SK-N-MC (cell line): ENCODE results near the gene BICD1.
A peak's percentile ranks its signal among the peaks of the same experiment; 100 is the strongest.

Experiments
- DNase-seq: peaks from one replicate; pipeline ENCODE4 v3.0.0-alpha.2; 2011; ENCODE audit warnings: low read depth, low spot score
- H3K27ac ChIP-seq: fragments of 200-600 bp; sonication (generic); 2 replicates; pipeline ENCODE4 v1.5.1; 2016; ENCODE audit warnings: mixed run types
- H3K36me3 ChIP-seq: fragments of 200-600 bp; sonication (generic); 2 replicates; pipeline ENCODE4 v1.6.1; 2017; ENCODE audit warnings: antibody characterized with exemption, low read length, mixed read lengths; ENCODE audit not compliant: insufficient read depth
- H3K4me3 ChIP-seq: fragments of 200-600 bp; sonication (generic); 2 replicates; pipeline ENCODE4 v1.5.1; 2016
- H3K9ac ChIP-seq: fragments of 200-600 bp; sonication (generic); 2 replicates; pipeline ENCODE4 v1.8.0; 2017; ENCODE audit warnings: mixed run types, mixed read lengths; ENCODE audit not compliant: insufficient read length
- H3K9me3 ChIP-seq: fragments of 200-600 bp; sonication (generic); 2 replicates; pipeline ENCODE4 v1.6.1; 2017; ENCODE audit warnings: low read depth, mild to moderate bottlenecking, antibody characterized with exemption, low read length, moderate library complexity, mixed read lengths
- EZH2 ChIP-seq: fragments of 200-600 bp; sonication (generic); IDR thresholded peaks from one replicate; pipeline ENCODE4 v1.6.1; 2017; ENCODE audit warnings: antibody characterized with exemption
- FOXP2 ChIP-seq: optimal IDR thresholded peaks from 2 replicates; pipeline ENCODE3; 2011; ENCODE audit warnings: mild to moderate bottlenecking, moderate library complexity; ENCODE audit not compliant: insufficient read depth; ENCODE audit errors: extremely low read length, control extremely low read depth
- POLR2AphosphoS5 ChIP-seq: IDR thresholded peaks from 2 replicates; pipeline ENCODE4 v1.6.1; 2012; ENCODE audit warnings: mild to moderate bottlenecking, low read depth, low read length, borderline replicate concordance

The BICD1 gene

DNA sequence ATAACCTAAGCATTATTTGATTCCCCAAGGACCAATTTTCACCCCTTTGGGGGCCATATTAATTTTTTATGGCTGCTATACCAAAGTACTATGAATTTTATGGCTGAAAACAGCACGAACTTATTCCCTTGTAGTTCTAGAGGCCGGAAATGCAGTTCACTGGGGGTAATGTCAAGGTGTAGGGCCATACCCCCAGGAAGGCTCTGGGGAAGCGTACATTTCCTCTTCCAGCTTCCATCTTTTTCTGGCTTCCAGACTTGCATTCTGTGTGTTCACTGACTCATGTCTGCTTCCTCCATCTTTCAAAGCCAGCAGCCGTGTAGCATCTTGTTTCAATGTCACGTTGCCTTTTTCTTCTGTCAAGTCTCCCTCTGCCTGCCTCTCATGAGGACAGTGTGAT, 133.5 kb downstream of the BICD1 start:
- Histone ChIP-seq H3K9ac (no peak overlapping the region), H3K9me3 (no peaks in the 10 kb centered on the region), H3K27ac (no peak overlapping the region), H3K4me3 (no peak overlapping the region), H3K36me3 (peaks cover 4% of the 10 kb centered on the region; the same call in 1 of the 2 replicates)
- TF ChIP-seq POLR2AphosphoS5 (no peak), EZH2 (no peak), FOXP2 (no peak)
- no peak for DNase-seq

DNA sequence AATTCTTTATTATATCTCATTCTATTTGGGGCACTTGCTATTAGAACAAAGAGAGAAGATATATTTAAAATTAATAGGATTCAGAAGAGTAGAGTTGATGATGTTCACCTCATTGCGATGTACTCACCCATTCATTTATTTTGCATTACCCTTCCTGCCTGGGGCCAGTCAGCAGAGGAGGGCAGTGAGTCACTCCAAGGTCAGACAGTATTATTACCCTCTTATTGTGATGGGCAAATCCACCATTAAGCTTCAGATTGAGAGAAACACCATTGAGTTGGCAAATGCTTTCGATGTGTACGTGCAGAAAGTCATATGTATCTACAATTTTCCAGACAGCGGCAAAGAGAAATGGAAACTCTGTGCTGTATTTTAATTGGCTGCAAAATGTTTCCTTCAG, 134.2 kb downstream of the BICD1 start:
- TF ChIP-seq EZH2 (no peak), FOXP2 (no peak), POLR2AphosphoS5 (no peak)
- no peak overlapping the region for H3K4me3 ChIP-seq
- no peak overlapping the region for H3K27ac ChIP-seq
- H3K9me3 ChIP-seq: no peaks in the 10 kb centered on the region
- H3K36me3 ChIP-seq: peaks cover 4% of the 10 kb centered on the region; the same call in 1 of the 2 replicates
- no peak overlapping the region for H3K9ac ChIP-seq
- DNase-seq: no peak

DNA sequence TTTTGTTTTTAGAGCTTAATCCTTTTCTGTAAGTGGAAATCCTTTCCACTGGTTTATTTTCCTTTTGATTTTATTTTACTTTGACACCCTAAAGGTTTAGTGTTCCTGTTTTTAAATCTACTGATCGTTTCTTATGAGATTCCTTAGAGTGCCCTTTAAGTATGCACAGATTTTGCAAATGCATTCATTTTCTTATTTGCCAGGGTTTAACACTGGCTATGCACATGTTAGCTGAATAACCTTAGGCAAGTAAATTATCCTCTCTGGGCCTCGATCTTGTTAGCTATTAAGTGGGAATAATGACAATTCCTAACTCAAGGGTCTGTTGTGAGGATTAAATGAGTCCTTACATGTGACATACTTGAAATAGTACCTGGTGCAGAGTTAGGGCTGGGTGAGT, 136.0 kb downstream of the BICD1 start:
- no peak overlapping the region for H3K27ac ChIP-seq
- no peaks in the 10 kb centered on the region for H3K9me3 ChIP-seq
- no peak overlapping the region for H3K4me3 ChIP-seq
- no peak overlapping the region for H3K9ac ChIP-seq
- TF ChIP-seq POLR2AphosphoS5: no peak
- TF ChIP-seq EZH2: no peak
- no peak for TF ChIP-seq FOXP2
- no peak for DNase-seq
- H3K36me3 ChIP-seq: no peaks in the 10 kb centered on the region; the same call in 1 of the 2 replicates

- DNase-seq: peak; percentile 80
- H3K36me3 ChIP-seq: no peaks in the 10 kb centered on the region
- H3K27ac ChIP-seq: peak overlapping the region; percentile 93
- no peak overlapping the region for H3K9ac ChIP-seq
- H3K4me3 ChIP-seq: peak overlapping the region; percentile 47
- TF ChIP-seq POLR2AphosphoS5 (peak; percentile 35; the same call in 1 of the 2 replicates), FOXP2 (no peak)
- H3K9me3 ChIP-seq: no peaks in the 10 kb centered on the region
Measured at GRCh38 chr12:32248441-32249140, 141.9 kb downstream of the BICD1 start.

- no peaks in the 10 kb centered on the region for H3K9me3 ChIP-seq
- no peak overlapping the region for H3K4me3 ChIP-seq
- TF ChIP-seq EZH2 (no peak), FOXP2 (no peak), POLR2AphosphoS5 (no peak)
- DNase-seq: no peak
- H3K9ac ChIP-seq: no peak overlapping the region
- peak overlapping the region; percentile 93 for H3K27ac ChIP-seq
- no peaks in the 10 kb centered on the region for H3K36me3 ChIP-seq
Measured at GRCh38 chr12:32249777-32250176, 143.1 kb downstream of the BICD1 start.

DNA sequence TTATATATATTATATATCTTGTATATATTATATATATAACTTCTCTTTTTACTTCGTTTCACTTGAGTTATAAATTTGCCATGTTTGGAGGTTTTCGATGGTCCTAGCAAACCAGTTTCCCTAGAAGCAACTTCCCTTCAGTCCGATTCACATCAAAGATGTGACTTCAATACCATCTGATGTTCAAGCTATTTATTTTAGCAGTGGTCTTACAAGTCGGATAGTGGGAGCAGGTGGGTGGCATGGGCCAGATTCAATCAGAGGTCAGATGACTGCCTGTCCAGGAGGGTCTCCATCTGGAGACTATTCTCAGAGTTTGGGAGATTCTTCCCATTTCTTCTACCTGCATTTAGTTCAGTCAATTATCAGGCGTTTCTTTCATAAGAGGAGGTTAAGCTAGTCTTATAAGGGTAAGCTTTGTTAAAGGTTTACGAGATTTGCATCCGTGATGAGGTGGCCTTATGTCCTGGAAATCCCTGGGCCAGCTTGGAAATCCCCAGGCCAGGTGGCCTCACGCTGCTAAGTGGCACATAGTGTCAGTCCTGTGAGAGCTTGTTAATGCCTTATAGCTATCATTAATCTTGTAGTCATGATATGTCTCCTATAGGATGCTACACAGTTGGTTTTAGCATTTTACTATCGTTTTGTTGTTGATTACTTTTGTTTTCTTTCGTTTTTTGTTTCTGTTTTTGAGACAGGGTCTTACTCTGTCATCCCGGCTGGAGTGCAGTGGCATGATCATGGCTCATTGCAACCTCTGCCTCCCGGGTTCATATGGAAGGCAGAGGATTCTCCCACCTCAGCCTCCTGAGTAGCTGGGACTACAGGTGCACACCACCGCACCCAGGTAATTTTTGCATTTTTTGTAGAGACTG, 145.8 kb downstream of the BICD1 start:
- Histone ChIP-seq H3K27ac (no peak overlapping the region), H3K9me3 (no peaks in the 10 kb centered on the region), H3K36me3 (no peaks in the 10 kb centered on the region), H3K9ac (no peak overlapping the region), H3K4me3 (no peak overlapping the region)
- DNase-seq: no peak
- no peak for TF ChIP-seq EZH2

DNA sequence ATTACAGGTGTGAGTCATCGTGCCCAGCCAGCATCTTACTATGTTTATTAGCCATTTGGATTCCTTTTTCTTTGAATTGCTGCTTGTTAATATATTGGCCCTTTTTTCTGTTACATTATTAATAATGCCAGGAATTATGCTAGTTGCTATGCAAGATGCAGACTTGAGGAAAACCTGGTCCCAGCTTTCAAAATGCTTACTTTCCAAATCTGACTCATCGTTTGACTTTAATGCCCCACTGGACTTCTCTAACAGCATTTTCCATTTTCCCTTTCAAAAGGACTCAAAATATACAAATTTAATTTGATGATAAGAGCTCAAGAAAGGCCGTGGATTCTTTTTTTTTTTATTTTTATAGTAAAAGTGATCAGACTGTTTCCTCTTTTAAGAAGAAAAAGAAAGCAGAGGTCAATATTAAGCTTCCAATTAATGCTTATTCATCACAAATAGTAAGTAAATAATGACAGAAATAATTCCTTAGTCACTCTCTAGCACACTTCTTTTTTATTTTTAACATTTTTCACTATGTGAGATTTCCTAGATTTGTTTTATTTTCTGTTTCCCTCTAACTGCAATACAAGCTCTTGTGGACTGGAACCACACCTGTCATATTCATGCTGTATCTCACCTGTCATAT, 146.6 kb downstream of the BICD1 start:
- Histone ChIP-seq H3K27ac (no peak overlapping the region), H3K9ac (no peak overlapping the region), H3K4me3 (no peak overlapping the region), H3K9me3 (no peaks in the 10 kb centered on the region), H3K36me3 (no peaks in the 10 kb centered on the region)
- DNase-seq: no peak
- TF ChIP-seq EZH2 (no peak), FOXP2 (no peak), POLR2AphosphoS5 (no peak)

GRCh38 chr12:32254260-32254956, 147.8 kb downstream of the BICD1 start:
- Histone ChIP-seq H3K9me3 (no peaks in the 10 kb centered on the region), H3K27ac (no peak overlapping the region), H3K4me3 (no peak overlapping the region), H3K36me3 (no peaks in the 10 kb centered on the region), H3K9ac (no peak overlapping the region)
- DNase-seq: no peak
- no peak for TF ChIP-seq FOXP2
